A549 (cell line): ENCODE measurements around the gene RAB3C.

Source experiments
- CBX8 ChIP-seq: fragments of 200-600 bp; sonication (generic); IDR thresholded peaks from 2 replicates; pipeline ENCODE4 v1.6.1; 2016
- CTCF ChIP-seq: fragments of >200 bp; sonication (Bioruptor Twin); formaldehyde crosslinking; IDR thresholded peaks from 3 replicates; pipeline ENCODE4 v1.5.1; 2016
- EP300 ChIP-seq, 2 experiments: fragments of >200 bp; sonication (Bioruptor Twin); formaldehyde crosslinking; IDR thresholded peaks; 2 replicates in 1 of 2; 3 replicates in 1 of 2; pipeline ENCODE4 v1.6.1; 2016 to 2017
- HDAC2 ChIP-seq: fragments of 200-600 bp; sonication (generic); IDR thresholded peaks from 2 replicates; pipeline ENCODE4 v1.6.1; 2016
- JUNB ChIP-seq: fragments of >200 bp; sonication (Bioruptor Twin); formaldehyde crosslinking; IDR thresholded peaks from 2 replicates; pipeline ENCODE4 v1.6.1; 2016
- KDM5A ChIP-seq: fragments of 200-600 bp; sonication (generic); IDR thresholded peaks from 2 replicates; pipeline ENCODE4 v1.6.1; 2016; ENCODE audit warnings: antibody characterized with exemption, mild to moderate bottlenecking
- MAFK ChIP-seq: fragments of 450-650 bp; IDR thresholded peaks from 2 replicates; pipeline ENCODE4 v1.6.1; 2014; ENCODE audit not compliant: partially characterized antibody
- PBX3 ChIP-seq: IDR thresholded peaks from 2 replicates; pipeline ENCODE4 v1.6.1; 2012
- POLR2A ChIP-seq: IDR thresholded peaks from 2 replicates; pipeline ENCODE4 v1.6.1; 2012; ENCODE audit warnings: mild to moderate bottlenecking, low read length
- RCOR1 ChIP-seq: fragments of 150-350 bp; IDR thresholded peaks from 2 replicates; pipeline ENCODE4 v1.6.1; 2014; ENCODE audit warnings: antibody characterized with exemption, low read length, low read depth

- TF ChIP-seq CTCF = no peak
- no peak for TF ChIP-seq HDAC2
- TF ChIP-seq CBX8 = no peak
- no peak for TF ChIP-seq RCOR1
- no peak for TF ChIP-seq MAFK
- no peak for TF ChIP-seq POLR2A
- no peak for TF ChIP-seq JUNB
- TF ChIP-seq KDM5A = no peak
- no peak for TF ChIP-seq EP300 (IDR thresholded peaks at IDR 0.05)
- TF ChIP-seq PBX3 = no peak
Measured at GRCh38 chr5:58794875-58795274, 212.0 kb downstream of the RAB3C start.
